Measurements from ENCODE around the gene HTR4. TPM values are rescaled to one million over a fixed set of nuclear protein-coding genes. Genes with fewer than 3 reads are reported as not detected.

The HTR4 gene
- total and polyA plus RNA-seq, 4 donors: 0.17 to 0.18 TPM; not detected in 2

GRCh38 chr5:148620091-148620490 lies 34.2 kb downstream of the HTR4 start:
- ATAC-seq (ENCODE audit: insufficient read depth, low FRiP score) (no peak), DNase-seq (no peak)
- 58 to 74% methylated on average over 3 of the region's 3 CpGs for WGBS, 2 donors

GRCh38 chr5:148619484-148619883 lies 34.8 kb downstream of the HTR4 start:
- H3K4me1 ChIP-seq (ENCODE audit: control insufficient read depth in 5 of 5, insufficient read depth in 5 of 5, low read length in 5 of 5): no peaks in the 10 kb centered on the region
- H3K27me3 ChIP-seq (ENCODE audit: control insufficient read depth in 3 of 3, insufficient read depth in 3 of 3, low read length in 2 of 3): no peaks in the 10 kb centered on the region
- H3K27ac ChIP-seq (ENCODE audit: low read depth in 1 of 2, low read length in 1 of 2): no peak overlapping the region
- H3K4me3 ChIP-seq: no peak overlapping the region
- DNase-seq: peak in 1 of 3 donors; percentile 15
- no peak for ATAC-seq (ENCODE audit: insufficient read depth, low FRiP score)
- WGBS, 2 donors: 42 to 48% methylated on average over 3 of the region's 3 CpGs
- no peaks in the 10 kb centered on the region for H3K36me3 ChIP-seq (ENCODE audit: control insufficient read depth in 4 of 4, insufficient read depth in 4 of 4, low read length in 4 of 4)
- H3K9ac ChIP-seq (ENCODE audit: insufficient read depth in 1 of 2, low read length in 2 of 2): no peak overlapping the region
- H3K9me3 ChIP-seq (ENCODE audit: control insufficient read depth in 4 of 4, insufficient read depth in 3 of 4, low read length in 3 of 4): no peaks in the 10 kb centered on the region
- TF ChIP-seq CTCF (IDR thresholded peaks at IDR 0.05; ENCODE audit: control extremely low read depth, extremely low read depth): no peak

More at GRCh38 chr5:148620091-148620490, 34.2 kb downstream of the HTR4 start:
- no peak for TF ChIP-seq CTCF (IDR thresholded peaks at IDR 0.05; ENCODE audit: control extremely low read depth, extremely low read depth)
- Histone ChIP-seq H3K4me1 (ENCODE audit: control insufficient read depth in 5 of 5, insufficient read depth in 5 of 5, low read length in 5 of 5) (no peaks in the 10 kb centered on the region), H3K27me3 (ENCODE audit: control insufficient read depth in 3 of 3, insufficient read depth in 3 of 3, low read length in 2 of 3) (no peaks in the 10 kb centered on the region), H3K9me3 (ENCODE audit: control insufficient read depth in 4 of 4, insufficient read depth in 3 of 4, low read length in 3 of 4) (no peaks in the 10 kb centered on the region), H3K36me3 (ENCODE audit: control insufficient read depth in 4 of 4, insufficient read depth in 4 of 4, low read length in 4 of 4) (no peaks in the 10 kb centered on the region), H3K4me3 (no peak overlapping the region), H3K27ac (ENCODE audit: low read depth in 1 of 2, low read length in 1 of 2) (no peak overlapping the region), H3K9ac (ENCODE audit: insufficient read depth in 1 of 2, low read length in 2 of 2) (no peak overlapping the region)

- Histone ChIP-seq H3K9me3 (ENCODE audit: control insufficient read depth in 4 of 4, insufficient read depth in 3 of 4, low read length in 3 of 4) (no peaks in the 10 kb centered on the region), H3K4me1 (ENCODE audit: control insufficient read depth in 5 of 5, insufficient read depth in 5 of 5, low read length in 5 of 5) (no peaks in the 10 kb centered on the region), H3K4me3 (no peak overlapping the region), H3K27ac (ENCODE audit: low read depth in 1 of 2, low read length in 1 of 2) (no peak overlapping the region), H3K27me3 (ENCODE audit: control insufficient read depth in 3 of 3, insufficient read depth in 3 of 3, low read length in 2 of 3) (no peaks in the 10 kb centered on the region), H3K36me3 (ENCODE audit: control insufficient read depth in 4 of 4, insufficient read depth in 4 of 4, low read length in 4 of 4) (no peaks in the 10 kb centered on the region), H3K9ac (ENCODE audit: insufficient read depth in 1 of 2, low read length in 2 of 2) (no peak overlapping the region)
- ATAC-seq (ENCODE audit: insufficient read depth, low FRiP score): no peak
- no peak for DNase-seq
- no peak for TF ChIP-seq CTCF (IDR thresholded peaks at IDR 0.05; ENCODE audit: control extremely low read depth, extremely low read depth)
- 62 to 77% methylated on average over 4 of the region's 4 CpGs for WGBS, 2 donors
Measured at GRCh38 chr5:148615644-148616275, 38.6 kb downstream of the HTR4 start.

GRCh38 chr5:148607406-148607805 lies 46.9 kb downstream of the HTR4 start:
- DNase-seq: no peak
- no peak for TF ChIP-seq CTCF (IDR thresholded peaks at IDR 0.05; ENCODE audit: control extremely low read depth, extremely low read depth)
- Histone ChIP-seq H3K9ac (ENCODE audit: insufficient read depth in 1 of 2, low read length in 2 of 2) (no peak overlapping the region), H3K36me3 (ENCODE audit: control insufficient read depth in 4 of 4, insufficient read depth in 4 of 4, low read length in 4 of 4) (no peaks in the 10 kb centered on the region), H3K4me1 (ENCODE audit: control insufficient read depth in 5 of 5, insufficient read depth in 5 of 5, low read length in 5 of 5) (no peaks in the 10 kb centered on the region), H3K27me3 (ENCODE audit: control insufficient read depth in 3 of 3, insufficient read depth in 3 of 3, low read length in 2 of 3) (no peaks in the 10 kb centered on the region), H3K27ac (ENCODE audit: low read depth in 1 of 2, low read length in 1 of 2) (no peak overlapping the region), H3K9me3 (ENCODE audit: control insufficient read depth in 4 of 4, insufficient read depth in 3 of 4, low read length in 3 of 4) (no peaks in the 10 kb centered on the region), H3K4me3 (no peak overlapping the region)
- ATAC-seq (ENCODE audit: insufficient read depth, low FRiP score): no peak
